Measurements from ENCODE around the gene POU6F2. TPM values are rescaled to one million over a fixed set of nuclear protein-coding genes. Genes with fewer than 3 reads are reported as not detected.

Gene POU6F2
- total and polyA plus RNA-seq, 9 of the 15 experiments (the other 6 are each of a cell fraction or from before 2014, with no cell fraction given): 0.29 to 1.5 (median 0.96) TPM

DNA sequence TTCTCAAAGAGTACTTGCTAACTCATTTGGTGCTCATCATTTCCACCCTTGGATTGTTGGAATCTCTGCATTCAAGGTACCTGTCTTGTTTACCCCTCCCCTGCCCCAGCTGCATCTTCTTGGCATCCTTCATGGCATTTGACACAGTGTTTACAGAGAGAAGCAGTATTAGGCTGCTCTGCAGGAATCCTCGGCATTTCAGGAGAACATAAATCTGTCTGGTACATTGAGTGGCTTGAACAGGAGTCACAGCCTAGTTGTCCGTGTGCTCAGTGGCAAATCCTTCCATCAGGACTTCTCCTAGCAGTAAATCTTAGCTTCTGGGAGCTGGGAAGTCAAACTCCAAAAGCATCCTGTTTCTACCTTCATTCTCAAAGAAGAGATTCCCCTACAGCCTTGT is 451.7 kb downstream of the POU6F2 start:
- Histone ChIP-seq H3K4me2 (ENCODE audit: insufficient read depth, low read length) (no peak overlapping the region), H2AFZ (ENCODE audit: low read depth, low read length) (no peak overlapping the region), H3K9me1 (ENCODE audit: control insufficient read depth, insufficient read depth, low read length) (no peaks in the 10 kb centered on the region), H4K20me1 (replicated peaks; ENCODE audit: control insufficient read depth, insufficient read depth, low read length) (no peaks in the 10 kb centered on the region), H3K4me3 (no peak overlapping the region), H3K79me2 (ENCODE audit: control insufficient read depth, insufficient read depth, low read length) (no peaks in the 10 kb centered on the region), H3K36me3 (ENCODE audit: control insufficient read depth, insufficient read depth, low read length) (no peaks in the 10 kb centered on the region), H3K9me3 (replicated peaks; ENCODE audit: control insufficient read depth, insufficient read depth, low read depth, low read length) (no peaks in the 10 kb centered on the region), H3K27ac (ENCODE audit: extremely low read depth, low read depth, low read length) (no peak overlapping the region), H3K27me3 (ENCODE audit: control insufficient read depth in 2 of 2, insufficient read depth in 2 of 2, low read length in 2 of 2) (peaks cover 8 to 20% of the 10 kb centered on the region in 2 experiments; a peak in 3 of 5 replicates), H3K9ac (ENCODE audit: insufficient read depth in 1 of 2, low read depth in 2 of 2, low read length in 2 of 2) (no peak overlapping the region), H3K4me1 (replicated peaks in 1 of 2; ENCODE audit: control insufficient read depth in 2 of 2, insufficient read depth in 2 of 2, low read length in 2 of 2) (no peaks in the 10 kb centered on the region)
- DNase-seq (ENCODE audit: extremely low read depth in 1 of 4, low spot score in 3 of 4): no peak
- no peak for ATAC-seq
- in situ Hi-C loops (cut with MboI) (no loop called here), intact Hi-C loops (cut with micrococcal nuclease) (no loop called here)
- BruUV-seq (replicated peaks): no TSS peak
- FAIRE-seq: no peak
- CTCF ChIA-PET (ENCODE audit: low intra/inter-chr PET ratio): no interaction called here
- POLR2A ChIA-PET: no interaction called here
- TF ChIP-seq SP1 (CRISPR knock-in tag; IDR thresholded peaks at IDR 0.05) (no peak), FOXJ3 (CRISPR knock-in tag; IDR thresholded peaks at IDR 0.05) (no peak), SRF (CRISPR knock-in tag; IDR thresholded peaks at IDR 0.05) (no peak), PYGO2 (tag; IDR thresholded peaks at IDR 0.05) (no peak), JUNB (CRISPR knock-in tag; conservative IDR thresholded peaks at IDR 0.05) (no peak), TSC22D4 (tag; IDR thresholded peaks at IDR 0.05) (no peak), NEUROD1 (IDR thresholded peaks at IDR 0.05; ENCODE audit: borderline replicate concordance, low read depth, low read length, partially characterized antibody) (no peak), RUNX1 (IDR thresholded peaks at IDR 0.05; ENCODE audit: low read depth) (no peak), ARID2 (IDR thresholded peaks at IDR 0.05) (no peak), EP300 (IDR thresholded peaks at IDR 0.05; ENCODE audit: low read length) (no peak)
- TF ChIP-seq, protein P1, sequence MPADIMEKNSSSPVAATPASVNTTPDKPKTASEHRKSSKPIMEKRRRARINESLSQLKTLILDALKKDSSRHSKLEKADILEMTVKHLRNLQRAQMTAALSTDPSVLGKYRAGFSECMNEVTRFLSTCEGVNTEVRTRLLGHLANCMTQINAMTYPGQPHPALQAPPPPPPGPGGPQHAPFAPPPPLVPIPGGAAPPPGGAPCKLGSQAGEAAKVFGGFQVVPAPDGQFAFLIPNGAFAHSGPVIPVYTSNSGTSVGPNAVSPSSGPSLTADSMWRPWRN (IDR thresholded peaks at IDR 0.05; ENCODE audit: low read depth): no peak
- TF ChIP-seq, protein P2, sequence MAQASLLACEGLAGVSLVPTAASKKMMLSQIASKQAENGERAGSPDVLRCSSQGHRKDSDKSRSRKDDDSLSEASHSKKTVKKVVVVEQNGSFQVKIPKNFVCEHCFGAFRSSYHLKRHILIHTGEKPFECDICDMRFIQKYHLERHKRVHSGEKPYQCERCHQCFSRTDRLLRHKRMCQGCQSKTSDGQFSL (CRISPR knock-in tag; IDR thresholded peaks at IDR 0.05): no peak
- TF ChIP-seq, protein P2 (tag; IDR thresholded peaks at IDR 0.05): no peak
- 0% methylated on average over 2 of the region's 2 CpGs for WGBS (ENCODE audit: insufficient coverage, low coverage, missing lambda C conversion rate)
